Dermis blood vessel endothelial cell (primary cell): ENCODE measurements around the gene CCSER1. TPM values are rescaled to one million over a fixed set of nuclear protein-coding genes. Genes with fewer than 3 reads are reported as not detected.

Experiments used
- DNase-seq: peaks from one replicate; pipeline ENCODE4 v3.0.0; 2010
- total RNA-seq: library from RNA; depleted of rRNA; stranded (reverse); fragments of >200 nt; gene quantifications from 2 replicates; pipeline ENCODE4 v1.2.3, GENCODE V29; 2014

CCSER1 gene
- total RNA-seq, 1 donor from 2014 or later, result 5.4 TPM

GRCh38 chr4:90970021-90970420 lies 842.8 kb downstream of the CCSER1 start:
- no peak for DNase-seq

- DNase-seq, result no peak
Measured at GRCh38 chr4:90977726-90978125, 850.5 kb downstream of the CCSER1 start.

DNA sequence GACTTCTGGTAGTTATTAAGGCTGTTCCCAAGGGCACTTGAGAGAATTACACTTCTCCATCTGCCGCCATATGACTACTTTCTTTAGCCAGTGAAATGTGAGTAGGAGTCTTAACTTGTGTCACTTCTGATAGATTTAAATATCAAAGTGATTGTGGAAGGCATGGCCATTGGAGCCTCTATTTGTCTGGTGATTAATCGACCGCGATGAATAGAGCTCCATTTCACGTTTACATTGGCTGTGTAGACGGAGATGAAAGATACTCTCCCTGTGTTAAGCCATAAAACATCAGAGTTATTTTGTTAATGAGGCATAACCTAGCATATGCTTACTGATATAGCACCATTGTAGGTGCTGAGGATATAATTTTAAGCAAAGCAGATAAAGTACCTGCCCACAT lies 852.4 kb downstream of the CCSER1 start:
- DNase-seq, result no peak

GRCh38 chr4:90982813-90983212 lies 855.6 kb downstream of the CCSER1 start:
- no peak for DNase-seq

DNA sequence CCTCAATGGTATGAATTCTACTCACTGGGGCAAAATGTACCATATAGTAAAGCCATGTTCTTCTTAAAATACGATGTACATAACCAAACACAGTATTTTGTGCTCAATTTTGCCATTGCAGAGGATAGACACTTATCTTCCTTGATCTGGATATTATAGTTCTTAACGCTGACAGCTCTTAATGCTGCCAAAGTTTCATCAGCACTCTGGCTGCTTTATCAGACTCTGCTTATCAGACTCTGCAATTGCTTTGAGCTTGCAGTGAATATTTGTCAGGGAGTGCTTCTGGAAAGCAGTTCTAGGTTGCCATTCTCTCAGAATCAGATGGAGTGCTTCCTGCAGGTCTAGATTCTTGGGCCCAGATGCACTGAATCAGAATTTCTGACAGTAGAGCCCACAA lies 863.1 kb downstream of the CCSER1 start:
- DNase-seq, result no peak

DNA sequence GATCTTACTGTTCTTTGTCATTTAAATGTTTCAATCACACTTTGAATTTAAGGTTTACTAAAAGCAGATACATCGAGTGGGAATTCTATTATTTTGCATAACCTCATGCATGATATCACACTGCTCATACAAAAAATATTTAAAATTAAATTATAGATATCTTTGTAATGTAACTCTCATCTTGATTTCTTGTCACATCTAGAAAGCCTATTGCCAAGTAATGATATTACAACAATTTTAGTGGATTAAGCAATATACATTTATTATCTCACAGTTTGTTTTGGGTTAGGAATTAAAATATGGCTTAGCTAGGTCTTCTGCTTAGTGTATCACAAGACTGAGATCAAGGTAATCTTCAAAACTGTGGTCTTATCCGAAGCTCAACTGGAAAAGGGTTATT lies 865.0 kb downstream of the CCSER1 start:
- DNase-seq, result no peak

- DNase-seq, result no peak
Measured at GRCh38 chr4:90994851-90995574, 867.8 kb downstream of the CCSER1 start.

GRCh38 chr4:90995996-90996395 lies 868.8 kb downstream of the CCSER1 start:
- no peak for DNase-seq

DNA sequence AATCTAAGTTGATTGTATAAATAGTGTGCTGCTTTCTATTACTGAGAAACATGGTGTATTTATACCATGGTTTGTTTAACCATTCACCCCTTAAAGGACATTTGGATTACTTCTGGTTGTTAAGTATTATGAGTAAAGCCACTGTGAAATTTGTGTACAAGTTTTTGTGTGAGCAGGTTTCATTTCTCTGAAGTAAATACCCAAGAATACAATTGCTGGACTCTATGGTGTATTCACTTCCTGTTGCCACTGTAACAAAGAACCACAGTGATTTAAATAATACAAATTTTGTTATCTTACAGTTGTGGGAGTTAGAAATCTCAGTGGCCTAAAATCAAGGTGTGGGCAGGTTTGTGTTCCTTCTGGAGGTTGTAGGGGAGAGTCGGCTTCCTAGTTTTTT lies 869.6 kb downstream of the CCSER1 start:
- DNase-seq, result no peak

DNA sequence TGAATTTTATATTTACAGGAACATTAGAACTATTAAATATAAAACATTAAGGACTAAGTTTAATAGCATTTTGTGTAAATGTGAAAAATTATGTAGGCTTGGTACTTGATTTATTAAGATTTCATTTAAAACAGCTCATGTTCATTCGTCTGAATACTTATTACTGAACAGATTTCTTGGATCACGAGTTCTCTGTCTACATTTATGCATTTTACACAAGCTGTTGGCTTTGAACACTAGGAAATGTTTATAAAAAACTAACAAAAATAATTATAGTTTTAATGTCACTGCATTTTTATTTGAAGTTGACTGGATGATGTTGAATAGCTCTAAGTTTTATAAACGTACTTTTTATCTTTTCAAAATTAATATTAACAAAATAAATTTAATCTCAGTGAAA lies 888.7 kb downstream of the CCSER1 start:
- DNase-seq, result no peak

DNA sequence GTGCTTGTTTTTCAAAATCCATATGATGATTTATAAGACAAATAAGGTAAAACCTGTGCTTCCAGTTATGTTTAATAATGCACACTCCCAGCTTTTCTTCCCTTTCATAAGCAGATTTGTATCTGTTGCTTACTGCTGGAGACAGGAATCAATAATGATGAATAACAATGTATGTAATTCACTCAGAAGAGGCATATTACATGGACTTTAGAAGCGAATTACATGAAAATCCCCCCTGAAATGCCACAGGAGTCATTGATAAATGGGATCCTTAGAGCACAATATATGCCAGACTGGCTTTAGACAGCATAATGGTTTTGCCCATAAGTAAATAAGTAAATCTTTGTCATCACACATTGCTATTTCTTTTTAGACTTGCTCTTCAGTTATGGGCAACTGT lies 892.3 kb downstream of the CCSER1 start:
- no peak for DNase-seq

GRCh38 chr4:91025241-91026148 lies 898.3 kb downstream of the CCSER1 start:
- no peak for DNase-seq

GRCh38 chr4:91028228-91028627 lies 901.0 kb downstream of the CCSER1 start:
- no peak for DNase-seq

GRCh38 chr4:91031761-91032160 lies 904.6 kb downstream of the CCSER1 start:
- DNase-seq, result no peak

DNA sequence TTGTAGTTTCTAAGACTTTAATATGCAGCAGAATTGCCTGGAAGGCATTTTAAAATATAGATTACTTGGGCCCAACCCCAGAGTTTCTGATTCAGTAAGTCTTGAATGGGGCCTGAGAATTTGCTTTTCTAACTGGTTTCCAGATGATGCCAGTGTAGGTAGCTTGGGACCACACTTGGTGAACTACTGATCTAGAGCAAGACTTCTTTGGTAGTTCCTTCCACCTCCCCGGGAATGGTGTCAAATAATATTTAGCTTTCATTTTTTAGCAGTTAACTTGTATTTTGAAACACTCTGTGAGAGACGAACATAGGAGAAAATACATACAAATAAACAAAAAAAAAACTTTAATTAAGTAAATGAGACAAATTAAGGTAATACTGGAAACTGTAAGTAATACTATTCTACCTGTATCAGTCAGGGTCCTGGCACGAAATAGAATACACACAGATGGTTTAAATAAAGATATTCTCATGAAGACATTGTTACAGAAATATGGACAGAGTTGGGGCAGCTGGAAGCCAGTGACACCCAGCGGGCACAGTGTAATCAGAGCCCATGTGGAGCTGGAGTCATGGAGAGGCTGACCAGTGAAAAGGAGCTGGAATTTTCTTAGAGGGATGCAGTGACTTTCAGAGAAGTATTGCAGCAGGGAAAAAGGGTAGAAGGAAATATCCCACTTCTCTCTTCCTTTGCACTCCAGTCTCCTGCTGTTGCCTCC lies 905.7 kb downstream of the CCSER1 start:
- no peak for DNase-seq

DNA sequence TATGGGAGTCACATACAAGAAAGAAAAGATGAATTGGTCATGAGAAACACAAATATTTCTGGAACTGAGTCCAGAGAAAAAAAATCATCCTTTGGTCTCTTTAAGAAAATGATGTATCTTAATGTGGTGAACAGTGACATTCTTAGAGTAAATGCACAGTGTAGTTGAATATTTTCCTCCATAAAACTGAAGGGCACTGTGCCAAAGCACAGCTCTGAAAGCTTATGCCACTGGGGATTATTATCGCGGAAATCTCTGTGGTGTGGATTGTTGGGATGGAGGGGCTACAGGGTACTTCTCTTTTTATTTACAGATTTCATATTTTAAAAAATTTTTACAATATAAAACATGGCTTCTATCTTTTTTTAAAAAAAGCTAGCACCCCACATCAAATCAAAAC lies 908.1 kb downstream of the CCSER1 start:
- no peak for DNase-seq

DNA sequence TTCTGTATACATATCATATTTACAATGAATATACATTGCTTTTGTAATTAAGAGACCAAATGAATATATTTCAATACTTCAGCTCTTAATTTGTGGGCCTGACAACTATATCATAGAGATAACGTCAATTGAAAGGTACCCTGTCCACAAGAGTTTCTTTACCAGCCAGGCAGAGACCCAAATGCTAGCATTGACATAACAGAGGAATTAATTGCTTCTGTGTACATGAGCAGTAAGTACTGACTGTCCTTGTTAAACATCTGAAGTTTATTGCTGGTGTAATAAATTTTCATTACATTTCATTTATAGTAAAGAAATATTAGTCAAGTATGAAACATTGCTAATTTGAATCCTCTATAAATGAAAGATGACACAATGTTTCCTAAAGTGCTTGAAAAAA lies 910.8 kb downstream of the CCSER1 start:
- DNase-seq, result no peak

GRCh38 chr4:91057871-91058270 lies 930.7 kb downstream of the CCSER1 start:
- no peak for DNase-seq

DNA sequence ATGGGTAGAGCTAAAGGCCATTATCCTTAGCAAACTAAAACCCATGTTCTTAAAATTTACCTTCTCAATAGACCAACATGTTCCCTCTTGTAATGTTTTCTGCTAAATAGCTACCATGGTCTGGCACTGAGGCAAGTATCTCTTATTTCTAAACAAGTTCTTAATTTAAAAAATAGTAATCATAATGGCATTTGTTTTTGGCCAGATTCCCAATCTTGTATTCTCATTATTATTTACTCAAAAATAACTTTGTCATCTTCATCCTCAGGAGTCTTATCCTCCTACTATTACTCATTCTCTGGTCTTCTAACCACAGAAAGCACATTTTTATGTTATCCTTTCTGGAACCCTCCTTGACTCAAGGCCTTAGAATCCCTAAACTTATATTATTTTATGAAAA lies 931.2 kb downstream of the CCSER1 start:
- no peak for DNase-seq

DNA sequence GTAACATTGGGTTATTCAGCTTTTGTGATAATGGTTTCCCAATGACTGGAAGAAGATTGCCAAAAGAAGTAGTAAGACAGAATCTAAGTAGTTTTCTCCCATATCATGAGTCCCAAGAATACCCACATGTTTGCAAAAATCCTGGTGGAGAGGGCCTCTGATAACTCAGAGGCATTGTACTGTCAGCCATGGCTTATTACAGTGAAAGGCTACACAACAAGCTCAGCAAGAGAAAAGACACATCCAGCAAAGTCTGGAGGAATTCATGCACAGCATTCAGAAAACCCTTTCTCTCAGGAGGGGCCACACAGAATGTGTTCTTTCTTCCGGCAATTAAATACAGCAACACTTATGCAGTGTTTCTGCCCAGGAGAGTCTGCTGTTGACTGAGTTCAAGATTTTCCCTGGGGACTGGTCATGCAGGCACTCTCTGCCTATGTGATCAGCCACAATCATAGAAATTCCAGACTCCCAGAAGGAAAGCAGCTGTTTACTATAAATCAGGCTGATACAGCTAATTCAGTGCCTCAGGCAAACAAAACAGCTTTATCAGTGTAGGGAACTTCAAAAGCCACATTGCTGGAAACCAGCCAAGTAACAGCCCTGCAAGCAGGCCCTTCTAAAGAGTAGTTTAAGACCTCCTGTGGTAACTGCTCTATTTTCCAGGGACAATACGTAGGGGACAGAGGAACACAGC lies 937.1 kb downstream of the CCSER1 start:
- DNase-seq, result no peak

DNA sequence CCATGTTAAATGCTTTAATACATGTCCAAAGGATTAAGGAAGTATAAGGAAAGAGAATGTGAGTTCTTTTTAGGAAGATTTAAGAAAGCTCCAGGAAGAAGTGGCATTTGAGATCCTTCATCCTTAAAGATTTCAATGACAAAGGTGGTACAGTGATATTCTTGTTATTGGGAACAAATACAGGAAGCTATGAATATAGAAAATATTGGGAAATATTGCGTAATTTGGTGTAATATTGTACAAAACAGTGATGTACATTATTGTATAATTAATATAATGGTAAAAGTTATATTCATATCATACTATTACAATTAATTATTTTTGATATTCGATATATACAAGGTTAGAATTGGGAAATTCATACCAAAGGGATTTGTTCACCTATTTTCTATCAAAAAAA lies 937.9 kb downstream of the CCSER1 start:
- DNase-seq, result no peak

DNA sequence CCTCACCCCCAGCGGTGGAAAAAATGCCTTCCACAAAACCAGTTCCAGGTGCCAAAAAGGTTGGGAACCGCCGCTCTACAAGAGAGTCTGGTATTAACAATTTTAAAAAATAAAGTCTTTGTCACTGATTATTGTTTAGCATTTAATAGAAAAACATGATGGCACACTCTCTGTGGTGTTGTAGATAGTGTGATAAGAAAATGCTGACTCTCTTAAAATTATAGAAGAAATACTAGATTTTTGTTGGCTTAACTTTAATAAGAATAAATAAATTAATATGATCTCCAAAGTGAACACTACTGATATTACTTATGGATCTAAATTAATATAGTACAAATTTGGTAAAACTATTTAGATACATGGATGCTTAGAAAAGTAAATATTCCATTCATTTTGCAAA lies 943.5 kb downstream of the CCSER1 start:
- no peak for DNase-seq

- no peak for DNase-seq
Measured at GRCh38 chr4:91076147-91076546, 949.0 kb downstream of the CCSER1 start.
